Activated T-cell treated with anti-CD3 and anti-CD28 coated beads, Interleukin-2, amount 50 U/mL, for 4 hours (primary cell): ENCODE measurements around the gene ZNF473. TPM values are rescaled to one million over a fixed set of nuclear protein-coding genes. Genes with fewer than 3 reads are reported as not detected.

ENCODE experiments used
- ATAC-seq, 2 donors: fragments of 200-7000 bp; cut with Tn5 transposase; one replicate each; pipeline ENCODE4 v1.10.0; 2021
- DNase-seq: peaks from one replicate; pipeline ENCODE4 v3.0.0-alpha.2; 2020
- H3K27me3 Mint-ChIP-seq: one replicate; pipeline ENCODE4 v1.8.0; 2021; ENCODE audit warnings: low read depth, mixed read lengths
- H3K36me3 Mint-ChIP-seq: one replicate; pipeline ENCODE4 v1.8.0; 2022; ENCODE audit warnings: mixed read lengths; ENCODE audit not compliant: insufficient read depth
- H3K4me1 Mint-ChIP-seq: one replicate; pipeline ENCODE4 v1.8.0; 2021; ENCODE audit warnings: low read depth, mixed read lengths
- H3K4me3 Mint-ChIP-seq: one replicate; pipeline ENCODE4 v1.8.0; 2021; ENCODE audit warnings: mild to moderate bottlenecking, moderate library complexity, mixed read lengths
- H3K9me3 Mint-ChIP-seq: one replicate; pipeline ENCODE4 v1.8.0; 2021; ENCODE audit warnings: mixed read lengths
- total RNA-seq, 3 donors: library from RNA; stranded (reverse); gene quantifications; one replicate each; pipeline ENCODE4 v1.2.1, GENCODE V29; 2021

The ZNF473 gene
- 10 to 100 TPM in 2 of 3 donors, 1 to 10 TPM in 1; 9.5 to 12.7 (median 10.1) TPM for total RNA-seq

DNA sequence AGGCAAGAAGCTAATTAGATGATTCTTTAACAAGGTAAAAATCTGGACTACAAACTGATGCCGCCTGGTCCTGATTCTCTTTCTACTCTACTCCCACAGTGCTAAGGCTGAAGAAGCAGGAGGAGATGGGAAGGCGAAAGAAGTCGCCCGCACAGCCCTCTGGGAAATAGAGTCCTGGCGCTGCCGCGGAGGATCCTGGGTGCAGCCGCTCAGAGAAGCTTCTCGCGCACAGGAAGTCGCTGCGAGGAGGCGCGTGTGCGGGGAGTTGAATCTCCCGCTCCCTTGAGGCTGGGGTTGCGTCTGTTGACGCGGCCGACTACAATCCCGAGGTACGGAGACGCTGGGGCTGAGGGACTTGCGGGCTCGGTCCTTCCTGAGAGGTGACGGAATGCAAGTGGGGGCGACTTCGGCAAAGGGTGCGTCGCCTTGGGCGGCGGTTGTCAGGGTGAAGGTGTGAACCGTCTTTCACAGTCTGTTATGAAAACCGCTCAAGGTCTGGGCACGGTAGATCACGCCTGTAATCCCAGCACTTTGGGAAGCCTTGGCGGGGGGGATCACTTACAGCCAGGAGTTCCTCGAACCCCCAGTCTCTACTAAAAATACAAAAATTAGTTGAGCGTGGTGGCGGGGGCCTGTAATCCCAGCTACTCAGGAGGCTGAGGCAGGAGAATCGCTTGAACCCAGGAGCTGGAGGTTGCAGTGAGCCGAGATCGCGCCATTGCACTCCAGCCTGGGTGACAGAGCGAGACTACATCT, at the start of gene ZNF473:
TSS of gene ZNF473 (plus strand) at position 212 of the 756 bp plus-strand sequence. CDS start 5,078 bp downstream, outside the sequence.
- Mint-ChIP-seq H3K36me3 (peaks cover 12% of the 10 kb centered on the region), H3K4me3 (peak within 1 kb of the TSS; percentile 93), H3K4me1 (peaks cover 41% of the 10 kb centered on the region), H3K9me3 (no peaks in the 10 kb centered on the region), H3K27me3 (no peaks in the 10 kb centered on the region)
- DNase-seq (peak; percentile 87), ATAC-seq (peak; percentile 79 to 81)

DNA sequence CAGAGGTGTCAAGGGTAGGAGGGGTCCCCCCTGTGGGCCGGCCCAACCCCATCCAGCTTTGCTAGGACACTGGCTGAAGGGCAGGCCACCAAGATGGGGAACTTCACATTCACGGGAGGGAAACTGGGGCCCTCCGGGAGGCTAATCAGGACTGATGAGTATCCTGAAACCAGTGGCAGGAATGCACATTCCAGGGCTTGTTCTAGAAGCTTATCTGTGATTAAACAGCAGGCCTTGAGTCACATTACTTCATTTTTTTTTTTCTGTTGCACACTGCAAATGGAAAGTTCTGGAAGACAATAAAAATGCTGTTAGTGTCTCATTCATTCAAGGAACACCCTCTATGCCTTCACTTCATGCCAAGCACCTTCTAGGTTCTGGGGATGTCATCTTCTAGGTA, 49.3 kb upstream of the ZNF473 start:
- peaks cover 11% of the 10 kb centered on the region for H3K36me3 Mint-ChIP-seq
- H3K9me3 Mint-ChIP-seq, result no peaks in the 10 kb centered on the region
- no peak for DNase-seq
- no peaks in the 10 kb centered on the region for H3K4me1 Mint-ChIP-seq
- no peak for ATAC-seq
- no peaks in the 10 kb centered on the region for H3K27me3 Mint-ChIP-seq
- H3K4me3 Mint-ChIP-seq, result no peak overlapping the region

DNA sequence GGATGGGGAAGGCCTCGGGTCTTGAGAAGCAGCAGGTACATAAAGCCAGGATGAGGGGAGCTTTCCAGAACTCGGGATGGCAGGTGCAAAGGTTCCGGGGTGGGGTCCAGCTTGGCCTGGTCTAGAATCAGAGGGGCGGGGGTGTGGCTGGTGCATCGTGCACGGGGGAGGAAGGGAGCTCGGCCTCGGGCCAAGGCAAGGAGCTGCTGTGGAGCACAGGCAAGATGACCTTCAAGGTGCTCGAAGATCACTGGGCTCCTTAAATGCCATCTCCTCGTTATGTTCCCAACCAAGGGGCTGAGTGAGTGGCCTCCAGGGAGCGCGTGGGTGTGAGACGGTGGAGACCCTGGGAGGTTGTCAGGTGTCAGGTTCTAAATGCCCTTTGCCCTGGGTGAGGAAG, 48.7 kb upstream of the ZNF473 start:
- no peaks in the 10 kb centered on the region for H3K9me3 Mint-ChIP-seq
- no peak for DNase-seq
- H3K27me3 Mint-ChIP-seq, result no peaks in the 10 kb centered on the region
- H3K4me3 Mint-ChIP-seq, result no peak overlapping the region
- H3K4me1 Mint-ChIP-seq, result no peaks in the 10 kb centered on the region
- ATAC-seq, result no peak
- H3K36me3 Mint-ChIP-seq, result peaks cover 15% of the 10 kb centered on the region

DNA sequence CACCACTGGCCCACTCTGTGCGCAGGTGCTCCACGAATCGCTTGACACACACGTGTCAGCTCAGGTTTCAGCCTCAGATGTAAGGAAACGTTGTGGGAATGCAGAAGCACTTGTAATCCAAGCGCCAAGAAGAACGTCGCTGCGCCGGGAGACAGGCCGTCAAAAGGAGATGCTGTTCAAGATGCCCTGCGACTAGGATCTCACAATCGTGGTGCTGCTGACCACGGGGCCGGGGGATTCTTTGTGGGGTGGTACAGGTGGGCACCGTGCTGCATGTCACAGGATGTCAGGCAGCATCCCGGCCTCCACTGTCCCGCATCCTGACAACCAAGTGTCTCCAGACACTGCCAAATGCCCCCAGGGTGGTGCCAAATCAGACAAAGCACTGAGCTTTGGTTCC, 47.9 kb upstream of the ZNF473 start:
- DNase-seq (no peak), ATAC-seq (no peak)
- Mint-ChIP-seq H3K27me3 (no peaks in the 10 kb centered on the region), H3K36me3 (peaks cover 18% of the 10 kb centered on the region), H3K9me3 (no peaks in the 10 kb centered on the region), H3K4me3 (no peak overlapping the region), H3K4me1 (no peaks in the 10 kb centered on the region)

DNA sequence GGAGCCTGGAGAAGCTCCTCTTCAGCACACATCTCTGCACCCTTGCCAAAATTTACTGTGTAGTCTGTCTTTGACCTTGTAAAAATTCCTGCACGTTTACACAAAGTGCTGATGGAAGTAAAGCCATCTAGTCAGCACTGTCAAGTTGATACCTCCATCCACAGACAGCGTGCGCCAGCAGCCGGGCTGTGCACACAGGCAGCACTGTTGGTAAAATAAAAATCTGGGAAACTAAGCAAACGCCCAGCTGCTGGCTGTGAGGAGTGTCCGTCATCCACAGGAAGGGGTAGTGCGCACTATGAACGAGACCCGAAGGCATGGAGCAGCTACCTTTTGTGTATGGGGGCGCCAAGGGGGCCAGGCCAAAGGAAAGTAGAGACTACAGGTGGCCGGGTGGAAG, 47.5 kb upstream of the ZNF473 start:
- H3K27me3 Mint-ChIP-seq, result no peaks in the 10 kb centered on the region
- no peaks in the 10 kb centered on the region for H3K9me3 Mint-ChIP-seq
- ATAC-seq (no peak), DNase-seq (no peak)
- H3K4me1 Mint-ChIP-seq, result no peaks in the 10 kb centered on the region
- peaks cover 18% of the 10 kb centered on the region for H3K36me3 Mint-ChIP-seq
- no peak overlapping the region for H3K4me3 Mint-ChIP-seq

DNA sequence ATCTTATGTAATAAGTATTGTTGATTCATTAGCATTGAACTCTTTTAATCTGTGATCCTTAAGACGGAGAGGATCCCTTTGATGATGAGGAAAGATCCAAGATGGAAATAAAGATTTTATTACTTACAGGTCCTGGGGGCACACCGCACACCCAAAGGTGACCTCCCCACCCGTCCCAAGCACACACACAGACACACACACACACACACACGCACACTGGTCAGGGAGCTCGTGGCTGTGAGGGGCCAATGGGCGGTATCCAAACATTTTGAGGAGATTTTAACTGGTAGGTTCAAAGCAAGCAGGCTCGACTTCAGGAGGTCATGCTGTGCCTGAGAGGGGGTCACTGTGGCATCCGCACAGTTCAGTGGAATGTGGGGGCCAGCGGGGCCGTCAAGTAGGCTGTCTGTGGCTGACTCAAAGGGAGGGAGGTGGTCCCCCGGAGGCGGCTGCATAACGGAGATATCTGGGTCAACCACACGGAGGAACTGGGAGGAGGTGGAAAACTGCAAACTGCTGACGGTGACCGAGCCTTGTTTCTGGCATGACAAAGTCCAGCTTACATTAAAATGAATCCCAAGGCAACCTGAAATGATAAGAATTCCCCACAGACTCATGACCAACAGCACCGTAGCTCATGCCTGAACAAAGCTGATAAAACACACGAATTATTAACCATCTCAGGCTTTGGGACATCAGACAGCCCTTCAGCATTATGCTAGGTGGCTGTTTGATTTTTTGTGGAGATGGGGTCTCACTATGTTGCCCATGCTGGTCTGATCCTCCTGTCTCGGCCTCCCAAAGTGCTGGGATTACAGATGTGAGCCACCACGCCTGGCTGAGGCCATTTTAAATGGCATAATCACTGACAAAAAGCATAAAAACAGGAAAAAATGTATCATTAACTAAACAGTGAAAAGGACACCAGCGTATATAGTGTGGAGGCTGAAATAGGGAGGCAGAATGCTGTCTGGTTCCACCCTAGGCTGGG, 43.9 kb upstream of the ZNF473 start:
- Mint-ChIP-seq H3K36me3 (peaks cover 28% of the 10 kb centered on the region), H3K27me3 (no peaks in the 10 kb centered on the region), H3K9me3 (no peaks in the 10 kb centered on the region), H3K4me1 (no peaks in the 10 kb centered on the region), H3K4me3 (no peak overlapping the region)
- no peak for ATAC-seq
- no peak for DNase-seq

DNA sequence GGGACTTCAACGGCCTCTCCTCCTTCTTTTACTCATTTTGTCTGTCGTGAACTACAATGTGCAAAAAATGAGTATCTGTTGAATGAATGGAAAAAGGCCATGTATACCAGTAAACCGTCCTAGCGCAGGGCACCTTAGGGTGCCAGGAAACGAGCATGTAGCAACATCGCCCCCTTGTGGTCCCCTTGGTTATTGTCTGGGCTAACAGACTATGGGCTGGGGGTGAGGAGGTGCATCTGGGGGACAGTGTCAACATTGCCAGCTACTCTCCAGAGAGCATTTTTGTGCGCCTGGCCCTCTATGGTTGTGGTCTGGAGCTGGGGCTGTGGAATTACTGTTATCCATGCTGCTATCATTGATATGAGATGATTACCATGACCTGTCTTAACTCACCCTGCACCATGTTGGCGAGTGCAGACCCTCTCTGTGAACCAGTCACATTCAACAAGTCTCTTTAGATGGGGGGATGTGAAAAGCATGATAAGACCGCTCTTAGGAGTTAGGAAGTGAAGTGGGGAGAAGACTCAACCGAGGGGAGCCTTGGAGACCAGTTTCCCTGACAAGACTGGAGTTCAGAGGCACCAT, 42.1 kb upstream of the ZNF473 start:
- ATAC-seq (peak; percentile 75 to 79), DNase-seq (peak; percentile 82)
- Mint-ChIP-seq H3K27me3 (no peaks in the 10 kb centered on the region), H3K36me3 (peaks cover 40% of the 10 kb centered on the region), H3K4me3 (no peak overlapping the region), H3K9me3 (no peaks in the 10 kb centered on the region), H3K4me1 (peaks cover 8% of the 10 kb centered on the region)

DNA sequence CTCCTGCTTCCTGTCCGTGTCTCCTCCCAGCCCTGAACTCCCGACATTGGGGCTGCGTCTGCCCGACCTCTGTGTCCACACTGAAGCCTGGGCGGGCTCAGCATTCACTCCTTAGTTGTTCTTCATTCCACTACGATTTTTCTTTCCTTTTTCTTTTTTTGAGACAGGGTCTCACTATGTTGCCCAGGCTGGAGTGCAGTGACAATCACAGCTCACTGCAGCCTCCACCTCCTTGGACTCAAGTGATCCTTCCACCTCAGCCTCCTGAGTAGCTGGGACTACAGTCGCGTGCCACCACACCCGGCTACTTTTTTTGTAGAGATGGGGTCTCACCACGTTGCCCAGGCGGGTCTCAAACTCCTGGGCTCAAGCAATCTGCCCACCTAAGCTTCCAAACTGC, 41.3 kb upstream of the ZNF473 start:
- ATAC-seq (no peak), DNase-seq (no peak)
- no peaks in the 10 kb centered on the region for H3K27me3 Mint-ChIP-seq
- no peak overlapping the region for H3K4me3 Mint-ChIP-seq
- H3K9me3 Mint-ChIP-seq, result no peaks in the 10 kb centered on the region
- peaks cover 10% of the 10 kb centered on the region for H3K4me1 Mint-ChIP-seq
- H3K36me3 Mint-ChIP-seq, result peaks cover 44% of the 10 kb centered on the region

DNA sequence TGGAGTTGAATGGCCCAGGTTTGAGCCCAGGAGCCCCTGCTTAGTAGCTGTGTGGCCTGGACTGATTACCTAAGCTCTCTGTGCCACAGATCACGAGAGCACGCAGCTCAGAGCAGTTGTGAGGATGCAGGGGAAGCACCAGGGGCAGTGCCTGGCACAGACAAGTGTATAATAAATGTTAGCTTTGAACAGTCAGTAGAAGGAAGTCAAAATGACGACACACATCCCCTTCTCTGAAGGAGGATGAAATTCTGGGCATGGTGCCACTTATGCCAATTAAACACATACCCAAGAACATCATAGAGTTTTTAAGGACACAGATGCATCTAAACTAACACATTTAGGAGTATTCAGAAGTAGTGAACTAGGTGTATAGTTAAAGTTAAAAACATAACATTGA, 39.9 kb upstream of the ZNF473 start:
- no peak for ATAC-seq

DNA sequence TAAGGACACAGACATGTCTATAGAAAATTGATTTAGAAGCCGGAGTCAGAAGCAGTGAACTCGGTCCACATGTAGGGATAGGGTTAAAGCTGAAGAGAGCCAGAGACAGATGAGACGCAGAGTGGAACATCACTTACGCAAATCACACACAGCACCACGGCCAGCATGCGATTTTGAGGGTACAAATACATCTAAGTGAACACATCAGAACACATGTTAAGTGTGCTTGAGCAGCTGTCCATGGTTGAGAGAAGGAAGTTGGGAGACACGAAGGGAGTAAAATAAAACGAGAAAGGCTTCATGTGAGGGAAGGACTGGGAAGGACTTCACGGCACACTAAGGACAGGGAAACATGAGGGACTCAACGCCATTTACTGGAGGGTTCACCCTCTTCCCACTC, 39.5 kb upstream of the ZNF473 start:
- Mint-ChIP-seq H3K9me3 (no peaks in the 10 kb centered on the region), H3K36me3 (peaks cover 47% of the 10 kb centered on the region), H3K4me3 (no peak overlapping the region), H3K4me1 (peaks cover 10% of the 10 kb centered on the region), H3K27me3 (no peaks in the 10 kb centered on the region)
- DNase-seq, result no peak
- no peak for ATAC-seq

More for the DNA sequence above, 39.9 kb upstream of the ZNF473 start:
- no peak overlapping the region for H3K4me3 Mint-ChIP-seq
- H3K27me3 Mint-ChIP-seq, result no peaks in the 10 kb centered on the region
- H3K4me1 Mint-ChIP-seq, result peaks cover 10% of the 10 kb centered on the region
- peaks cover 42% of the 10 kb centered on the region for H3K36me3 Mint-ChIP-seq
- DNase-seq, result no peak
- H3K9me3 Mint-ChIP-seq, result no peaks in the 10 kb centered on the region

DNA sequence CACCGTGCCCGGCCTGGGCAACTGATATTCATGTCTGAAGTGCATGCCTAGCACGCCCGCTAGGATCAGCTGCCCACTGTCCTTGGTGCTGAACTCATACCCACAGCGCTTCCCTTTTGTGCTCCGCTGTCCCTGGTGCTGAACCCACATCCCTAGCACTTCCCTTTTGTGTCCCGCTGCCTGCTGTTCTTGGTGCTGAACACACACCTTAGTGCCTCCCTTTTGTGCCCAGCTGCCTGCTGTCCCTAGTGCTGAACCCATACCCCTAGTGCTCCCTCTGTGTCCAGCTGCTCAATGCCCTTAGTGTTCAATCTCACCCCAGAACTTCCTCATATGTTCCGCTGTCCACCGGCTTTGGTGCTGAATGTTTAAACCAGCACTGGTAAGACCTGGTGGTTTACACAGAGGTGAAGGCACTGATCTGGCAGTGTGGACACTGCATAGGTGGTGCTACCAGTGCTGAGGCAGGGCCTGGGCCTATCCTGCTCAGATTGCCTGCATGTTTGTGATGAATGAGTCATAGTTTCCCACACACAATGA, 38.6 kb upstream of the ZNF473 start:
- Mint-ChIP-seq H3K9me3 (no peaks in the 10 kb centered on the region), H3K36me3 (peaks cover 44% of the 10 kb centered on the region), H3K4me3 (no peak overlapping the region), H3K4me1 (peaks cover 10% of the 10 kb centered on the region), H3K27me3 (no peaks in the 10 kb centered on the region)
- DNase-seq, result peak; percentile 56
- ATAC-seq, result peak; percentile 32 to 44

DNA sequence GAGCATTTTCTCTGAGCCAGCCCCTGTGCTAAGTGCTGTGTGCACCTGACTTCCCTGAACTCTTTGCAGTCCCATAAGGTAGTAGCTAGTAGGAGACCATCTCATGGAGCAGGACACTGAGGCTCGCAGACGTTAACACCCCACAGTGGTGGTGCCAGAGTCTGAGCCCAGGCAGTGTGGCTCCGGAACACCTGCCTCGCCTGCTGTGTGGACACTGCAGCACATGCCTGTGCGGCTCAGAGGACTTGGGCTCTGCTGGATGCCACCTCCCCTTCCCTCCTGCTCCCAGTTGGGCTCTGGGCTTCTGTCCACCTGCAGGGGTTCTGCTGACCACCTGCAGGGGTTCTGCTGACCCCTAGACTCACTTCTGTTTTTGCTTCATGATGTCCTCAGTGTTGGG, 37.8 kb upstream of the ZNF473 start:
- no peak overlapping the region for H3K4me3 Mint-ChIP-seq
- peaks cover 46% of the 10 kb centered on the region for H3K36me3 Mint-ChIP-seq

DNA sequence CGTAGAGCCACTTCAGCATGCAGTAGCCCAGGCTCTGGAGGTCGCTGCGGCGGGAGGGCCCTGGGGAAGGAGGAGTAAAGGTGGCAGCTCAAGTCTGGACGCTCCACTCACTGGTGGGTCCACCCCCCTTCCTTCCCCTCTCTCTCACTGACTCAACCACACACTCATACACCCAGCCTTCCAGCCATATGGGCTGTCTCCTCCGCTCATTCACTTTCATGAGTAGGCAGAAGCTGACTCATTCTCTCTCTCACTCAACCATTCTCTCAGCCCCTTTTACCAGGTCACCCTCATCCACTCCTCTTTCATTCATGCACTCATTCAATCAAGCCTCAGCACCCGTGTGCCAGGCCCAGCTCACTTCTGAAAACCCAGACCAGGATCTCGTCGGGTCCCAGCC, 37.4 kb upstream of the ZNF473 start:
- peaks cover 10% of the 10 kb centered on the region for H3K4me1 Mint-ChIP-seq
- ATAC-seq (peak; percentile 78 to 85), DNase-seq (no peak)
- H3K9me3 Mint-ChIP-seq, result no peaks in the 10 kb centered on the region
- H3K27me3 Mint-ChIP-seq, result no peaks in the 10 kb centered on the region
- H3K4me3 Mint-ChIP-seq, result no peak overlapping the region
- H3K36me3 Mint-ChIP-seq, result peaks cover 46% of the 10 kb centered on the region

More for the DNA sequence above, 37.8 kb upstream of the ZNF473 start:
- Mint-ChIP-seq H3K4me1 (peaks cover 10% of the 10 kb centered on the region), H3K9me3 (no peaks in the 10 kb centered on the region), H3K27me3 (no peaks in the 10 kb centered on the region)
- ATAC-seq, result no peak
- no peak for DNase-seq

DNA sequence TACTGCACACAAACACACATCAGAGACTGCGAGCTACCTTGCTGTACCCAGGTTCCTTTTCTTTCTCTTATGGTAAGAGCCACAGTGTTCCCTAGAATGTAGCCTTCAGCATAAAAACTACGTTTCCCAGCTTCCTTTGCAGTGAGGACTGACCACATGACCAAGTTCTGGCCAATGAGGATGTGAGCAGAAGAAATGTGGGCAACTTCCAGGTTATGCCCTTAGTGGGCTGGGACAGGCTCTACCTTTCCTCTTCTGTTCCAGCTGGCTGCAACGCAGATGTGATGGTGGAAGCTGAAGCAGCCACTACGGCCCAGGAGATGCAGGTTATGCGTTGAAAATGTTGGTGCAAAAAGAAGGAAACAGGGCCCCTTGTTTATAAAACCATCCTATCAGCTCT, 28.1 kb upstream of the ZNF473 start:
- peak; percentile 59 to 65 for ATAC-seq
- no peaks in the 10 kb centered on the region for H3K9me3 Mint-ChIP-seq
- no peaks in the 10 kb centered on the region for H3K4me1 Mint-ChIP-seq
- H3K4me3 Mint-ChIP-seq, result no peak overlapping the region
- no peak for DNase-seq
- no peaks in the 10 kb centered on the region for H3K27me3 Mint-ChIP-seq
- peaks cover 39% of the 10 kb centered on the region for H3K36me3 Mint-ChIP-seq
